HFFc6 (cell line): Measurements from ENCODE around the gene DCUN1D2. TPM values are rescaled to one million over a fixed set of nuclear protein-coding genes. Genes with fewer than 3 reads are reported as not detected.

Source experiments
- DNase-seq: peaks from one replicate; pipeline ENCODE4 v3.0.0-alpha.2; 2018
- H3K27ac Mint-ChIP-seq: 2 replicates; pipeline ENCODE4 v1.8.0; 2020; ENCODE audit warnings: mild to moderate bottlenecking, mixed read lengths
- H3K27me3 Mint-ChIP-seq: 2 replicates; pipeline ENCODE4 v1.8.0; 2021; ENCODE audit warnings: mild to moderate bottlenecking, moderate library complexity, mixed read lengths; ENCODE audit not compliant: insufficient read depth
- H3K36me3 Mint-ChIP-seq: 2 replicates; pipeline ENCODE4 v1.8.0; 2021; ENCODE audit warnings: low read depth, mixed read lengths
- H3K4me1 Mint-ChIP-seq: 2 replicates; pipeline ENCODE4 v1.8.0; 2020; ENCODE audit warnings: low read depth, mixed read lengths
- H3K4me3 Mint-ChIP-seq: 2 replicates; pipeline ENCODE4 v1.8.0; 2020; ENCODE audit warnings: mild to moderate bottlenecking, moderate library complexity, mixed read lengths
- H3K9me3 Mint-ChIP-seq: 2 replicates; pipeline ENCODE4 v1.8.0; 2020; ENCODE audit warnings: mild to moderate bottlenecking, mixed read lengths
- total RNA-seq, 6 experiments: library from RNA; stranded (reverse); fragmentation: NEBNext Ultra II Directional; extraction: Animal tissue kit (Norgen Biotek cat#: 25700); gene quantifications; 2 replicates in 1 of 6; 3 replicates in 5 of 6; pipeline ENCODE4 v1.2.3, GENCODE V29; 2021
- TF ChIP-seq, protein P1 (sequence below): fragments of 200-600 bp; sonication (generic); IDR thresholded peaks from 2 replicates; pipeline ENCODE4 v1.5.0; 2021; ENCODE audit warnings: antibody characterized with exemption, mild to moderate bottlenecking

The DCUN1D2 gene
- total RNA-seq, 6 experiments from 2014 or later: 7.6 to 9.3 (median 9.0) TPM

DNA sequence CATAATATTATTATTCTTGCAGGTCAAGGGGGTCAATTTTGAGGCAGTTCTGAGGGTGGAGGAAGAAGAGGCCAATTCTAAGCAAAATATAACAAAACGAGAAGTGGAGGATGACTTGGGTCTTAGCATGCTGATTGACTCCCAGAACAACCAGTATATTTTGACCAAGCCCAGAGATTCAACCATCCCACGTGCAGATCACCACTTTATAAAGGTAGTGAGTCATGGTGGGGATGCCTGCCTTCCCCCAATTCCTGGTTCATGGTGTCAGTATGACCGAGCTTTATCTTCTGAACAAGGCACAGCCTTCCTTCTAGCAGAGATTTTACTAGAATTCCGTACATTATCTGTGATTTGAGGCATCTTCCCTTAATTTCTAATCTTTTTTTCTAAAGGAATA, 9.4 kb upstream of the DCUN1D2 start:
- peak overlapping the region; percentile 55 for H3K4me3 Mint-ChIP-seq
- H3K36me3 Mint-ChIP-seq: peaks cover 44% of the 10 kb centered on the region
- peak; percentile 83 for DNase-seq
- H3K4me1 Mint-ChIP-seq: peaks cover 42% of the 10 kb centered on the region
- H3K9me3 Mint-ChIP-seq: no peaks in the 10 kb centered on the region
- H3K27me3 Mint-ChIP-seq: no peaks in the 10 kb centered on the region
- TF ChIP-seq, protein P1, sequence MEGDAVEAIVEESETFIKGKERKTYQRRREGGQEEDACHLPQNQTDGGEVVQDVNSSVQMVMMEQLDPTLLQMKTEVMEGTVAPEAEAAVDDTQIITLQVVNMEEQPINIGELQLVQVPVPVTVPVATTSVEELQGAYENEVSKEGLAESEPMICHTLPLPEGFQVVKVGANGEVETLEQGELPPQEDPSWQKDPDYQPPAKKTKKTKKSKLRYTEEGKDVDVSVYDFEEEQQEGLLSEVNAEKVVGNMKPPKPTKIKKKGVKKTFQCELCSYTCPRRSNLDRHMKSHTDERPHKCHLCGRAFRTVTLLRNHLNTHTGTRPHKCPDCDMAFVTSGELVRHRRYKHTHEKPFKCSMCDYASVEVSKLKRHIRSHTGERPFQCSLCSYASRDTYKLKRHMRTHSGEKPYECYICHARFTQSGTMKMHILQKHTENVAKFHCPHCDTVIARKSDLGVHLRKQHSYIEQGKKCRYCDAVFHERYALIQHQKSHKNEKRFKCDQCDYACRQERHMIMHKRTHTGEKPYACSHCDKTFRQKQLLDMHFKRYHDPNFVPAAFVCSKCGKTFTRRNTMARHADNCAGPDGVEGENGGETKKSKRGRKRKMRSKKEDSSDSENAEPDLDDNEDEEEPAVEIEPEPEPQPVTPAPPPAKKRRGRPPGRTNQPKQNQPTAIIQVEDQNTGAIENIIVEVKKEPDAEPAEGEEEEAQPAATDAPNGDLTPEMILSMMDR: no peak
- peak overlapping the region; percentile 82 for H3K27ac Mint-ChIP-seq

DNA sequence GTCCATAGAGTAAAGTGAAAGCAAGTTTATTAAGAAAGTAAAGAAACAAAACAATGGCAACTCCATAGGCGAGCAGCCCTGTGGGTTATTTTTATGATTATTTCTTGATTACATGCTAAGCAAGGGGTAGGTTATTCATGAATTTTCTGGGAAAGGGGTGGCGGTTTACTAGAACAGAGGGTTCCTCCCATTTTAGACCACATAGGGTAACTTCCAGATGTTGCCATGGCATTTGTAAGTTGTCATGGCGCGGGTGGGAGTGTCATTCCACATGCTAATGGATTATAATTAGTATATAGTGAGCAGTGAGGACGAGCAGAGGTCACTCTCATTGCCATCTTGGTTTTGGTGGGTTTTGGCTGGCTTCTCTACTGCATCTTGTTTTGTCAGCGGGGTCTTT, 8.4 kb upstream of the DCUN1D2 start:
- Mint-ChIP-seq H3K27ac (peak overlapping the region; percentile 82), H3K9me3 (no peaks in the 10 kb centered on the region), H3K27me3 (no peaks in the 10 kb centered on the region), H3K4me1 (peaks cover 52% of the 10 kb centered on the region), H3K36me3 (peaks cover 42% of the 10 kb centered on the region), H3K4me3 (no peak overlapping the region)
- DNase-seq: no peak
- TF ChIP-seq, protein P1: no peak

DNA sequence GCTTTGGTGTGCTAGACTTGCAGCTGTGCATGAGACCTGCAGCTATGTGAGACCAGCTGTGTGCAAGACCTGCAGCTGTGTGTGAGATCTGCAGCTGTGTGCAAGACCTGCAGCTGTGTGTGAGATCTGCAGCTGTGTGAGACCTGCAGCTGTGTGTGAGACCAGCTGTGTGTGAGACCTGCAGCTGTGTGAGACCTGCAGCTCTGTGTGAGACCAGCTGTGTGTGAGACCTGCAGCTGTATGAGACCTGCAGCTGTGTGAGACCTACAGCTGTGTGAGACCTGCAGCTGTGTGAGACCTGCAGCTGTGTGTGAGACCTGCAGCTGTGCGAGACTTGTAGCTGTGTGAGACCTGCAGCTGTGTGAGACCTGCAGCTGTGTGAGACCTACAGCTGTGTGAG, 6.7 kb upstream of the DCUN1D2 start:
- Mint-ChIP-seq H3K4me1 (peaks cover 69% of the 10 kb centered on the region), H3K27ac (no peak overlapping the region), H3K36me3 (peaks cover 42% of the 10 kb centered on the region), H3K27me3 (no peaks in the 10 kb centered on the region), H3K4me3 (no peak overlapping the region), H3K9me3 (no peaks in the 10 kb centered on the region)
- DNase-seq: no peak
- TF ChIP-seq, protein P1: no peak

DNA sequence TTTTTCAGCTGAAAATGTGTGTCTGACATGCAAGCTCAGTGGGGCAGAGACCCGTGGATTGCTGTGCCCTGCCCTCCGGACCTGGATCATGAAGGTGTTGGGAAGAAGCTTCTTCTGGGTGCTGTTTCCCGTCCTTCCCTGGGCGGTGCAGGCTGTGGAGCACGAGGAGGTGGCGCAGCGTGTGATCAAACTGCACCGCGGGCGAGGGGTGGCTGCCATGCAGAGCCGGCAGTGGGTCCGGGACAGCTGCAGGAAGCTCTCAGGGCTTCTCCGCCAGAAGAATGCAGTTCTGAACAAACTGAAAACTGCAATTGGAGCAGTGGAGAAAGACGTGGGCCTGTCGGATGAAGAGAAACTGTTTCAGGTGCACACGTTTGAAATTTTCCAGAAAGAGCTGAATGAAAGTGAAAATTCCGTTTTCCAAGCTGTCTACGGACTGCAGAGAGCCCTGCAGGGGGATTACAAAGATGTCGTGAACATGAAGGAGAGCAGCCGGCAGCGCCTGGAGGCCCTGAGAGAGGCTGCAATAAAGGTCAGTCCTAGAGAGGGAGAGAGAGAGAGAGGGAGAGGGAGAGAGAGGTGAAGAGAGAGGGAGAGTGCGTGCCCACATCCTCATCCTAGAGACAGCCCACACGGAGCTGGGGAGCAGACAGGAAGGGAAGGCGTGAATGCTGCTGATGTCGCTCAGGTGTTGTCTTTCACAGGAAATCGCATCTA, 5.1 kb upstream of the DCUN1D2 start:
- Mint-ChIP-seq H3K4me1 (peaks cover 75% of the 10 kb centered on the region), H3K27ac (no peak overlapping the region; the same call in 1 of the 2 replicates), H3K27me3 (no peaks in the 10 kb centered on the region; the same call in 1 of the 2 replicates), H3K4me3 (peak overlapping the region; percentile 45; the same call in 1 of the 2 replicates), H3K9me3 (no peaks in the 10 kb centered on the region), H3K36me3 (peaks cover 42% of the 10 kb centered on the region)
- DNase-seq: no peak
- TF ChIP-seq, protein P1: no peak

DNA sequence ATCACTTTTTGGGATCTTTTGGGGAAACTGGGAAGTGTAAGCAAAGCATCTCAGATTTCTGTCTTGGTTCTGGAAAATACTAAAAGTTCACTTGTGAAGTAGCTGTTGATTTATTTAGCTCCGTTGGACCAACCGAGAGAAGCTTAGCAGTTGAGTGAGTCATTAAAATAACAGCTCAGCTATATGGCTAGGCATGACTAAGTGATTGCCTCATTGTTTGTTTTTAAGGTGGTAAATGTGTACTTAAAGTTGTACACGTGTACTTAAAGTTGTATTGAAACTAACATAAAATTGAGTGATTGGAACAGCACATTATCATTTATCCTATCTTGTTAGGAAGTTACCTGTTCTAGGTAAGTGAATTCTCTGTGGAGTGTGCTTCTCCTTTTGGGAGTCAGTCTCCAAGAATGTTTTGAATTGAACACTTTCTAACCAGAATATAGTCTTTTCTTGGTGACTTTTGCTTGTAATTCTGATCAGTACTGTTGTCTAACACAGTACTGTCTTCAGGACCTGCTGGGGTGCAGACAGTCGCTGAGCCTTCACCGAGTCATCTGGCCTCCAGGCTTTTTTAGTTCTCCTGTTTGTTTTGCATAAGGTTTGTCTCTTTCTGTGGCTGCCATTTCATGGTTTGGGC, 2.9 kb upstream of the DCUN1D2 start:
- Mint-ChIP-seq H3K4me1 (peaks cover 68% of the 10 kb centered on the region), H3K27ac (peak overlapping the region; percentile 91), H3K27me3 (peaks cover 3% of the 10 kb centered on the region), H3K9me3 (no peaks in the 10 kb centered on the region), H3K36me3 (peaks cover 29% of the 10 kb centered on the region), H3K4me3 (peak overlapping the region; percentile 98)
- DNase-seq: peak; percentile 95
- TF ChIP-seq, protein P1: no peak
